Neural cell (in vitro differentiated cells): Measurements from ENCODE around the gene QARS1. TPM values are rescaled to one million over a fixed set of nuclear protein-coding genes. Genes with fewer than 3 reads are reported as not detected.

ENCODE experiments used
- H2AFZ ChIP-seq: fragments of 200-600, 300-800 bp; sonication (generic), shearing (Covaris generic); 2 replicates; pipeline ENCODE4 v1.6.0; 2014; ENCODE audit warnings: low read depth, mild to moderate bottlenecking, antibody characterized with exemption, low read length, moderate library complexity
- H3F3A ChIP-seq: fragments of 200-600 bp; shearing (Covaris generic); 2 replicates; pipeline ENCODE4 v1.6.1; 2016; ENCODE audit warnings: mild to moderate bottlenecking, moderate library complexity, mixed read lengths, antibody characterized with exemption, low read length; ENCODE audit not compliant: insufficient read depth, poor library complexity, severe bottlenecking
- H3K27ac ChIP-seq: fragments of 200-600, 300-800 bp; sonication (generic), shearing (Covaris generic); 2 replicates; pipeline ENCODE4 v1.5.1; 2014; ENCODE audit warnings: mild to moderate bottlenecking, low read length, moderate library complexity
- H3K27me3 ChIP-seq: fragments of 300-800, 200-600 bp; sonication (generic), shearing (Covaris generic); 2 replicates; pipeline ENCODE4 v1.6.0; 2014; ENCODE audit warnings: mild to moderate bottlenecking, low read depth, low read length, moderate library complexity; ENCODE audit not compliant: insufficient read depth
- H3K36me3 ChIP-seq: fragments of 300-800, 200-600 bp; sonication (generic), shearing (Covaris generic); 2 replicates; pipeline ENCODE4 v1.5.1; 2014; ENCODE audit warnings: mild to moderate bottlenecking, antibody characterized with exemption, low read length, moderate library complexity; ENCODE audit not compliant: insufficient read depth
- H3K4me2 ChIP-seq: fragments of 300-800, 200-600 bp; sonication (generic), shearing (Covaris generic); 2 replicates; pipeline ENCODE4 v1.6.0; 2014; ENCODE audit warnings: mild to moderate bottlenecking, low read length
- H3K4me3 ChIP-seq: fragments of 300-800, 200-600 bp; sonication (generic), shearing (Covaris generic); 2 replicates; pipeline ENCODE4 v1.5.1; 2014; ENCODE audit warnings: mild to moderate bottlenecking, low read length, moderate library complexity
- H3K79me2 ChIP-seq: fragments of 200-600 bp; shearing (Covaris generic); replicated peaks from 2 replicates; pipeline ENCODE4 v1.6.0; 2014; ENCODE audit warnings: mild to moderate bottlenecking, low read length, moderate library complexity; ENCODE audit not compliant: insufficient read depth
- H3K9ac ChIP-seq: fragments of 300-800, 200-600 bp; sonication (generic), shearing (Covaris generic); 2 replicates; pipeline ENCODE4 v1.6.1; 2016; ENCODE audit warnings: mild to moderate bottlenecking, low read length, mixed read lengths
- H3K9me2 ChIP-seq: fragments of 200-600 bp; shearing (Covaris generic); 2 replicates; pipeline ENCODE4 v1.6.1; 2016; ENCODE audit warnings: mild to moderate bottlenecking, low read length, mixed read lengths; ENCODE audit not compliant: insufficient read depth
- H3K9me3 ChIP-seq: fragments of 200-600, 300-800 bp; sonication (generic), shearing (Covaris generic); 2 replicates; pipeline ENCODE4 v1.6.1; 2016; ENCODE audit warnings: mild to moderate bottlenecking, mixed run types, low read length, moderate library complexity, mixed read lengths
- H4K20me1 ChIP-seq: fragments of 200-600 bp; shearing (Covaris generic); 2 replicates; pipeline ENCODE4 v1.6.1; 2016; ENCODE audit warnings: mild to moderate bottlenecking, mixed run types; ENCODE audit not compliant: insufficient read depth
- EP300 ChIP-seq: fragments of 450-650 bp; conservative IDR thresholded peaks from 2 replicates; pipeline ENCODE4 v1.6.1; 2014; ENCODE audit warnings: antibody characterized with exemption, mild to moderate bottlenecking, moderate library complexity; ENCODE audit not compliant: poor library complexity, severe bottlenecking
- EZH2 ChIP-seq: fragments of 200-600, 300-800 bp; shearing (Covaris generic), sonication (generic); IDR thresholded peaks from 2 replicates; pipeline ENCODE4 v1.6.1; 2014; ENCODE audit warnings: antibody characterized with exemption, low read length, borderline replicate concordance, mild to moderate bottlenecking; ENCODE audit not compliant: insufficient read depth, poor library complexity, severe bottlenecking
- MXI1 ChIP-seq: fragments of 450-650 bp; conservative IDR thresholded peaks from 2 replicates; pipeline ENCODE4 v1.6.1; 2014; ENCODE audit warnings: antibody characterized with exemption, mild to moderate bottlenecking; ENCODE audit not compliant: poor library complexity, severe bottlenecking
- POLR2AphosphoS5 ChIP-seq: IDR thresholded peaks from 2 replicates; pipeline ENCODE4 v1.6.1; 2012
- RAD21 ChIP-seq: fragments of 450-650 bp; conservative IDR thresholded peaks from 2 replicates; pipeline ENCODE4 v1.6.1; 2014; ENCODE audit warnings: antibody characterized with exemption, mild to moderate bottlenecking, moderate library complexity
- SMC3 ChIP-seq: fragments of 450-650 bp; conservative IDR thresholded peaks from 2 replicates; pipeline ENCODE4 v1.6.1; 2014; ENCODE audit warnings: antibody characterized with exemption, mild to moderate bottlenecking, moderate library complexity; ENCODE audit not compliant: poor library complexity
- TAF1 ChIP-seq: IDR thresholded peaks from 2 replicates; pipeline ENCODE4 v1.6.1; 2012; ENCODE audit warnings: low read depth
- polyA plus RNA-seq: library from polyadenylated mRNA; depleted of rRNA; stranded (reverse); fragments of >200 nt; gene quantifications from 2 replicates; pipeline ENCODE4 v1.2.3, GENCODE V29; 2014
- TF ChIP-seq, protein P1 (sequence below): fragments of 450-650 bp; IDR thresholded peaks from 2 replicates; pipeline ENCODE4 v1.5.1; 2014; ENCODE audit warnings: antibody characterized with exemption, mild to moderate bottlenecking, moderate library complexity; ENCODE audit not compliant: poor library complexity, severe bottlenecking
- TF ChIP-seq, protein P2 (sequence below): IDR thresholded peaks from 2 replicates; pipeline ENCODE4 v1.6.1; 2012; ENCODE audit warnings: borderline replicate concordance

QARS1 gene
- polyA plus RNA-seq, 1 donor from 2014 or later: 174 TPM

- H3K4me2 ChIP-seq: peak within 1 kb of the TSS; percentile 83
- H3K27me3 ChIP-seq: no peaks in the 10 kb centered on the region
- H3K9me2 ChIP-seq: no peaks in the 10 kb centered on the region
- peak within 1 kb of the TSS; percentile 86 for H3K4me3 ChIP-seq
- no peaks in the 10 kb centered on the region for H3K36me3 ChIP-seq
- peaks cover 5% of the 10 kb centered on the region for H3F3A ChIP-seq
- peak within 1 kb of the TSS; percentile 65 for H2AFZ ChIP-seq
- H3K27ac ChIP-seq: peak within 1 kb of the TSS; percentile 97
- H3K9me3 ChIP-seq: no peaks in the 10 kb centered on the region
- TF ChIP-seq EP300 (no peak), TAF1 (peak; percentile 89), EZH2 (no peak), POLR2AphosphoS5 (peak; percentile 95), MXI1 (peak; percentile 62), RAD21 (peak; percentile 58), SMC3 (peak; percentile 38)
- TF ChIP-seq, protein P1, sequence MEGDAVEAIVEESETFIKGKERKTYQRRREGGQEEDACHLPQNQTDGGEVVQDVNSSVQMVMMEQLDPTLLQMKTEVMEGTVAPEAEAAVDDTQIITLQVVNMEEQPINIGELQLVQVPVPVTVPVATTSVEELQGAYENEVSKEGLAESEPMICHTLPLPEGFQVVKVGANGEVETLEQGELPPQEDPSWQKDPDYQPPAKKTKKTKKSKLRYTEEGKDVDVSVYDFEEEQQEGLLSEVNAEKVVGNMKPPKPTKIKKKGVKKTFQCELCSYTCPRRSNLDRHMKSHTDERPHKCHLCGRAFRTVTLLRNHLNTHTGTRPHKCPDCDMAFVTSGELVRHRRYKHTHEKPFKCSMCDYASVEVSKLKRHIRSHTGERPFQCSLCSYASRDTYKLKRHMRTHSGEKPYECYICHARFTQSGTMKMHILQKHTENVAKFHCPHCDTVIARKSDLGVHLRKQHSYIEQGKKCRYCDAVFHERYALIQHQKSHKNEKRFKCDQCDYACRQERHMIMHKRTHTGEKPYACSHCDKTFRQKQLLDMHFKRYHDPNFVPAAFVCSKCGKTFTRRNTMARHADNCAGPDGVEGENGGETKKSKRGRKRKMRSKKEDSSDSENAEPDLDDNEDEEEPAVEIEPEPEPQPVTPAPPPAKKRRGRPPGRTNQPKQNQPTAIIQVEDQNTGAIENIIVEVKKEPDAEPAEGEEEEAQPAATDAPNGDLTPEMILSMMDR: peak; percentile 67
- TF ChIP-seq, protein P2, sequence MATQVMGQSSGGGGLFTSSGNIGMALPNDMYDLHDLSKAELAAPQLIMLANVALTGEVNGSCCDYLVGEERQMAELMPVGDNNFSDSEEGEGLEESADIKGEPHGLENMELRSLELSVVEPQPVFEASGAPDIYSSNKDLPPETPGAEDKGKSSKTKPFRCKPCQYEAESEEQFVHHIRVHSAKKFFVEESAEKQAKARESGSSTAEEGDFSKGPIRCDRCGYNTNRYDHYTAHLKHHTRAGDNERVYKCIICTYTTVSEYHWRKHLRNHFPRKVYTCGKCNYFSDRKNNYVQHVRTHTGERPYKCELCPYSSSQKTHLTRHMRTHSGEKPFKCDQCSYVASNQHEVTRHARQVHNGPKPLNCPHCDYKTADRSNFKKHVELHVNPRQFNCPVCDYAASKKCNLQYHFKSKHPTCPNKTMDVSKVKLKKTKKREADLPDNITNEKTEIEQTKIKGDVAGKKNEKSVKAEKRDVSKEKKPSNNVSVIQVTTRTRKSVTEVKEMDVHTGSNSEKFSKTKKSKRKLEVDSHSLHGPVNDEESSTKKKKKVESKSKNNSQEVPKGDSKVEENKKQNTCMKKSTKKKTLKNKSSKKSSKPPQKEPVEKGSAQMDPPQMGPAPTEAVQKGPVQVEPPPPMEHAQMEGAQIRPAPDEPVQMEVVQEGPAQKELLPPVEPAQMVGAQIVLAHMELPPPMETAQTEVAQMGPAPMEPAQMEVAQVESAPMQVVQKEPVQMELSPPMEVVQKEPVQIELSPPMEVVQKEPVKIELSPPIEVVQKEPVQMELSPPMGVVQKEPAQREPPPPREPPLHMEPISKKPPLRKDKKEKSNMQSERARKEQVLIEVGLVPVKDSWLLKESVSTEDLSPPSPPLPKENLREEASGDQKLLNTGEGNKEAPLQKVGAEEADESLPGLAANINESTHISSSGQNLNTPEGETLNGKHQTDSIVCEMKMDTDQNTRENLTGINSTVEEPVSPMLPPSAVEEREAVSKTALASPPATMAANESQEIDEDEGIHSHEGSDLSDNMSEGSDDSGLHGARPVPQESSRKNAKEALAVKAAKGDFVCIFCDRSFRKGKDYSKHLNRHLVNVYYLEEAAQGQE: peak; percentile 94
- H3K79me2 ChIP-seq: peaks cover 34% of the 10 kb centered on the region
- H3K9ac ChIP-seq: peak within 1 kb of the TSS; percentile 96
- H4K20me1 ChIP-seq: peaks cover 8% of the 10 kb centered on the region
Measured at GRCh38 chr3:49093853-49094767, 10.4 kb downstream of the QARS1 start, which contains the start of gene QRICH1. Gene QRICH1 (minus strand): TSS chr3:49094071. CDS start chr3:49077017, 17,054 bp downstream.

DNA sequence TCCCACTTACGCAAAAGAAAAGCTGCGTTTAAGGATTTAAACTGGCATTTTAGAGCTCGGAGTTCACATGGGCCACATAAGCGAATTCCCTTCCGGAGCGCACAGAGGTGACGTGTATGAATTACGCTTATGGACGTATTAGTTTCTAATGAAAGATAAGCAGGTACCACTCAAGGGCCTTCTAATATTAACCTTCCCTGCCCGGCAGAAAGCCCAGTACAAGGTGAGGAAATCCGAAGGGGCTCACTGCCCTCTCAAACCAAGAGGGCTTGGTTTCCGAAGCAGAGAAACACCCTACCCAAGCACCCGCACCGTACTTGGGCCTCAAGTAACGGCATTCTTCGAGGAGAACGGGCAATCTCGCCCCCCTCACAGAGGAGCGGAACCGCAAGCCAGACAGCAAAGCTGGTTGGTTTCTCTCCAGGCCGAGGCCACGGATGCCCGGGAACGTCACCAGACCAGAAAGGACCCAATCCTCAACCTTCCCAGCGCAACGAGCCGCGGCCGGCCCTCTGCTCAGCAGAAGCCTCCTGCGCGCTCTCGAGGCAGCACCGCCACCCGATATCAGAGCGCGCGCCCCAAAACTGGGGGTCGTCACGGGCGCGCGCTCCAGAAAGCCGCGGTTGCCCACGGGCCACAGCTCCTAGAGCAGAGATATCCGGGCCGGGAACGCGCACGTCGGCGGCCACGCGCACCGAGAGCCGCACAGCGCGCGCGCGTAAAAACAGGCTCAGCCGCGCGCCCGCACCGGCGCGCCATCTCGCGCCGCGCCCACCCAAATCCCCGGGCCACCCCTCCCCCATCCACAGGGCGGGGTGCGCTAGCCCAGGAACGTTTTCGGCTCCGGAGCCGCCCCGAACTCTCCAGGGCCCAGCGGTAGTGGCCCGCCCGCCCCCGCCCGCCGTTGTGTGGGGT lies 11.4 kb downstream of the QARS1 start:
- H3K4me3 ChIP-seq: peak overlapping the region; percentile 86
- no peaks in the 10 kb centered on the region for H3K27me3 ChIP-seq
- H3K27ac ChIP-seq: peak overlapping the region; percentile 97
- peaks cover 5% of the 10 kb centered on the region for H3F3A ChIP-seq
- peaks cover 8% of the 10 kb centered on the region for H4K20me1 ChIP-seq
- H2AFZ ChIP-seq: peak overlapping the region; percentile 65
- H3K9ac ChIP-seq: peak overlapping the region; percentile 96
- H3K79me2 ChIP-seq: peaks cover 43% of the 10 kb centered on the region
- TF ChIP-seq POLR2AphosphoS5: peak; percentile 60
- peak; percentile 60 for TF ChIP-seq MXI1
- no peak for TF ChIP-seq RAD21
- H3K4me2 ChIP-seq: peak overlapping the region; percentile 83
- H3K36me3 ChIP-seq: no peaks in the 10 kb centered on the region
- no peaks in the 10 kb centered on the region for H3K9me3 ChIP-seq
- H3K9me2 ChIP-seq: no peaks in the 10 kb centered on the region
